ENCODE data around the gene CCSER1. TPM values are rescaled to one million over a fixed set of nuclear protein-coding genes. Genes with fewer than 3 reads are reported as not detected.

Gene CCSER1
- polyA plus RNA-seq, 1 donor from 2014 or later, result 20.8 TPM

GRCh38 chr4:90570615-90571014, 443.4 kb downstream of the CCSER1 start:
- H3K27me3 ChIP-seq (ENCODE audit: insufficient read depth, low read depth, low read length), result no peaks in the 10 kb centered on the region
- TF ChIP-seq CTCF (IDR thresholded peaks at IDR 0.05; ENCODE audit: poor library complexity, severe bottlenecking) (no peak), MXI1 (conservative IDR thresholded peaks at IDR 0.05; ENCODE audit: poor library complexity, severe bottlenecking) (no peak), EP300 (conservative IDR thresholded peaks at IDR 0.05; ENCODE audit: poor library complexity, severe bottlenecking) (no peak), SMC3 (conservative IDR thresholded peaks at IDR 0.05; ENCODE audit: poor library complexity) (no peak), TAF1 (IDR thresholded peaks at IDR 0.05; ENCODE audit: low read depth) (no peak), REST (IDR thresholded peaks at IDR 0.05; ENCODE audit: borderline replicate concordance) (no peak), POLR2AphosphoS5 (IDR thresholded peaks at IDR 0.05) (no peak)
- no peaks in the 10 kb centered on the region for H4K20me1 ChIP-seq (ENCODE audit: insufficient read depth)
- no peaks in the 10 kb centered on the region for H3K9me2 ChIP-seq (ENCODE audit: insufficient read depth, low read length)
- H3K27ac ChIP-seq (ENCODE audit: low read length), result no peak overlapping the region
- no peaks in the 10 kb centered on the region for H3K36me3 ChIP-seq (ENCODE audit: insufficient read depth, low read length)
- no peaks in the 10 kb centered on the region for H3K79me2 ChIP-seq (replicated peaks; ENCODE audit: insufficient read depth, low read length)
- no peaks in the 10 kb centered on the region for H3F3A ChIP-seq (ENCODE audit: insufficient read depth, low read length, poor library complexity, severe bottlenecking)
- H3K9ac ChIP-seq (ENCODE audit: low read length), result no peak overlapping the region
- H2AFZ ChIP-seq (ENCODE audit: low read depth, low read length), result no peak overlapping the region
- no peak overlapping the region for H3K4me3 ChIP-seq (ENCODE audit: low read length)
- H3K9me3 ChIP-seq (ENCODE audit: low read length), result no peaks in the 10 kb centered on the region
- no peak overlapping the region for H3K4me2 ChIP-seq (ENCODE audit: low read length)

- Histone ChIP-seq H3K36me3 (ENCODE audit: insufficient read depth, low read length) (no peaks in the 10 kb centered on the region), H3K79me2 (replicated peaks; ENCODE audit: insufficient read depth, low read length) (no peaks in the 10 kb centered on the region), H3K9ac (ENCODE audit: low read length) (no peak overlapping the region), H3K27ac (ENCODE audit: low read length) (no peak overlapping the region), H2AFZ (ENCODE audit: low read depth, low read length) (no peak overlapping the region), H3F3A (ENCODE audit: insufficient read depth, low read length, poor library complexity, severe bottlenecking) (no peaks in the 10 kb centered on the region), H4K20me1 (ENCODE audit: insufficient read depth) (no peaks in the 10 kb centered on the region), H3K4me3 (ENCODE audit: low read length) (no peak overlapping the region), H3K9me2 (ENCODE audit: insufficient read depth, low read length) (no peaks in the 10 kb centered on the region), H3K9me3 (ENCODE audit: low read length) (no peaks in the 10 kb centered on the region), H3K4me2 (ENCODE audit: low read length) (no peak overlapping the region), H3K27me3 (ENCODE audit: insufficient read depth, low read depth, low read length) (no peaks in the 10 kb centered on the region)
- TF ChIP-seq MXI1 (conservative IDR thresholded peaks at IDR 0.05; ENCODE audit: poor library complexity, severe bottlenecking) (no peak), SMC3 (conservative IDR thresholded peaks at IDR 0.05; ENCODE audit: poor library complexity) (no peak), CTCF (IDR thresholded peaks at IDR 0.05; ENCODE audit: poor library complexity, severe bottlenecking) (no peak), RAD21 (conservative IDR thresholded peaks at IDR 0.05) (no peak), TAF1 (IDR thresholded peaks at IDR 0.05; ENCODE audit: low read depth) (no peak), REST (IDR thresholded peaks at IDR 0.05; ENCODE audit: borderline replicate concordance) (no peak), EP300 (conservative IDR thresholded peaks at IDR 0.05; ENCODE audit: poor library complexity, severe bottlenecking) (no peak), EZH2 (IDR thresholded peaks at IDR 0.05; ENCODE audit: borderline replicate concordance, insufficient read depth, low read length, poor library complexity, severe bottlenecking) (no peak), POLR2AphosphoS5 (IDR thresholded peaks at IDR 0.05) (no peak)
These were observed 445.8 kb downstream of the CCSER1 start for GRCh38 chr4:90572996-90573395.

Data from neural cell (in vitro differentiated cells).